HG02852 (cell line): Measurements from ENCODE around the gene LHFPL6.
"Not testable (repeated sequence)": the region's sequence is repeated elsewhere in the genome, so short reads cannot be mapped to it uniquely, and the experiment has no call there.

Experiments used
- ATAC-seq: cut with Tn5 transposase; IDR thresholded peaks from one replicate; pipeline ENCODE4 v1.9.1; 2021; ENCODE audit warnings: mild to moderate bottlenecking, moderate library complexity; ENCODE audit not compliant: unreplicated experiment

The LHFPL6 gene

GRCh38 chr13:39363382-39363772 lies 239.6 kb downstream of the LHFPL6 start:
- no peak for ATAC-seq

- no peak for ATAC-seq
These were observed 240.2 kb downstream of the LHFPL6 start for GRCh38 chr13:39362652-39363381.

- ATAC-seq = no peak
These were observed 249.0 kb downstream of the LHFPL6 start for GRCh38 chr13:39353988-39354387.

DNA sequence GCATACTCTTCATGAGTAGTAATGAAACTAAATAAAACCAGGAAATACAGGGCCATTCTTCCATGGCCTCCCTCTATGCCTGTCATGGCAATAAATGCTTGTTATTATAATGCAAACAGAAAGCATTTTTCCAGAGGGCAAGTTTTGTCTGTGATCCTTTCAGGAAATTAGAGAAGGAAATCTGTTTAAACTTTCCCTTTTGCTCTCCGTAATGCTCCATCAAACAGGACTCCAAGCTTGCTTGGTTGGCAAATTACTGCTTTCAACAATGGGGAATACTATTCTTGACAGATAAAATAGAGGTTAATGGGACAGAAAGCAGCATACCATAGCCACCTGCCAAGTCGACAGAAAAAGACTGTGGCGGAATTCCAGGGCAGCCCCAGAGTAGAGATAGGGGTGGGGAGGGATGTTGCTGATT lies 252.5 kb downstream of the LHFPL6 start:
- ATAC-seq = no peak

DNA sequence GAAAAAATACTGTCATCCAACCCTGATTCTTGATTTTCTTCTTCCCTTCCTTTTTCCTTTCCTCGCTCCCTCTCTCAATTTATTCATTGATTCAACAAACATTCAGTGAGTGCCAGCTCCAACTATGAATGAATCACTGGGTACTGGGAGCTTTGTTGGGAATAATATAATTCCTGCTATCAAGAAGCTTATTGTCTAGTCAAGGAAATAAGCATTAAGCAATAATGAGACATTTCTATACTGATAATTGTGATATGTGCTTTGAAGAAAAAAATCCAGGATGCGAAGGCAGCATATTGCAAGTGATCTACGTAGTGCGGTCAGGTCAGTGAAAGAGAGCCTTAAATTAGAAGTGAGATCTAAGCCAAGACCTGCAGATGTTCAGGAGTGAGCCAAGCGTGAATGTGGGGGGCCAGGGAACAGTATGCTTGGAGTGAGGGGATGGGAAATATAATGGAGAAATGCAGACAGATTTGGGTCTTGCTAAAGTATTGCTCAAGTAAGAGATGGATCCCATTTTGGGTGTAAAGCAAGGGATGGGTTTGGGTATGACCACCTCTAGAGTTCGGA lies 253.5 kb downstream of the LHFPL6 start:
- ATAC-seq = no peak

DNA sequence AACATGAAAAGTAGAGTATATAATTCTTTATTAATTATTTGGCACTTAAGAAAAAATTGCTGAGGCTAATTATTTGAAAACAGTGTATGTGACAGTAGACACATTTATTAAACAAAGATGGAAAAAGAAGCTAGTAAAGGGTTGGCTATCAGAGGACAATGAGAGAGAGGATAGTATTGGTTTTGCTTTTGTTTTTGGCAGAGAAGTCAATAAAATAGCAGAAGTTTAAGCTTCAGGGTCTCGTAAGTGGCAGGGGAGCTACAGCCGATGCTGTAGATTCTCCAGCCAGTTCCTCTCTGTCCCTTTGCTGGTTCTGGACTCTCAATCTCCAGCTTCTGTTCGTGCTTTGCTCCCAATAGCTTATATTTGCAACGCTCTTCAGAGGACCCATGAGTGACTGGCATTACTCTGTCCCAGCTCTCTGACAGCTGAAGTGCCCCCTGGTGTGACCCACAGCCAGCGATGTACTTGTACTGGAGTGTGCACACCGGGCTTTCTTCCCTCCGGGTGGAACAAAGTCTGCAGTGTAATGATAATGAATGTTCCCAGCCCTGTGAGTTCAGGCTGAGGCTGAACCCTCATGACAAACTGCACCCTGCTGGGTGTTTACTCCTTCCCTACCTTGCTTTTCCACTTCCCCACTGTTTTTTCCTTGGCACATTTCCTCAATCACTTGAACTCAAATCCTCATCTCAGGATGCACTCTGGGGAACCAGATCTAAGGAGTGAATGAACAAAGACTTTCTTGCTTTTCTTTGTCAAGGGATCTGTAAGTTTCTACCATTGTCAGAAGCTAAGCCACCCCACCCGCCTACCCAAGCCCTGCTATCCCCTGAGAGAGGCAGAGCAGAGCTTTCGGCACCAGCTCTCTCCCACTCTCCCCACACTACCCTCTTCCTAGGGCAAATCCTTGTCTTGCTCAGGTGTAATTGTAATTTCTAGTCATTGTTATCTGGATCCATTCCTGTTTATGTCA lies 254.8 kb downstream of the LHFPL6 start:
- ATAC-seq = no peak

DNA sequence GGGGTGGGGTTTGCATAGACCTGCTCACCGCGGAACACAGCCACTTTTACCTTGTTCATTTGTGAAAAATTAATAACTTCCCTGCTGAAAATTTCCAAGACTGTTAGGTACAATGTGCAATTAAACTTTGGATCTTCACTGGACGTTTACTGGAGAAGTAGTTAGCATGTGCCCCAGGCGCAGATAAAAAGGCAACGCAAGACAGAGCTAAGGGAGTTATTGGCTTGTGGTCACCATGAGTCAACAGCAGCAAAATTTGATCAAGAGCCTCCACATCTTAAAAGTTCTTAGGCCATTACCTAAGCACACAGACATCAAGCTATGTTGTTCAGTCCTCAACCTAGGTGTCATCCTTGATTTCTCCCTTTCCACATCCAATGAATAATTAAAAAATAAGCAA lies 257.0 kb downstream of the LHFPL6 start:
- no peak for ATAC-seq

GRCh38 chr13:39341251-39341650 lies 261.7 kb downstream of the LHFPL6 start:
- ATAC-seq = no peak

- ATAC-seq = not testable (repeated sequence)
These were observed 264.9 kb downstream of the LHFPL6 start for GRCh38 chr13:39338114-39338513.

- no peak for ATAC-seq
These were observed 266.1 kb downstream of the LHFPL6 start for GRCh38 chr13:39336937-39337336.

DNA sequence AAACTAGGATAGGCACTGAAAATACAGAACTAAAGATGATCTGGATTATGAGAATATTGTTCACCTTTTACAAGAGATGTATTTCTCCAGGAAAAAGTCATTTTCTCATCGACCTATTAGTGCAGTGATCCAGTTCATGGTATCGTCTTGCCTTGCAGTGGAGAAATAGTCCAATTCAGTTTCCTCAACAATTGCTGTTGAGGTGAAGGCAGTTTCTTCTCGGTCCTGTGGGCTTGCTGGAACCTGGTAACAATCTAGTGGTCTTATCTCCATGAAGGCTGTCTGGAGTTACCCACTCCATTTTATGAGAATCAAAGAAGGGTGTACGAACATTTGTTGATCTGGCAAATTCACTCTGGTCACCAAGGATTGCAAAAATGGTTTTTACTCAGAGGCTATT lies 266.8 kb downstream of the LHFPL6 start:
- ATAC-seq = no peak

DNA sequence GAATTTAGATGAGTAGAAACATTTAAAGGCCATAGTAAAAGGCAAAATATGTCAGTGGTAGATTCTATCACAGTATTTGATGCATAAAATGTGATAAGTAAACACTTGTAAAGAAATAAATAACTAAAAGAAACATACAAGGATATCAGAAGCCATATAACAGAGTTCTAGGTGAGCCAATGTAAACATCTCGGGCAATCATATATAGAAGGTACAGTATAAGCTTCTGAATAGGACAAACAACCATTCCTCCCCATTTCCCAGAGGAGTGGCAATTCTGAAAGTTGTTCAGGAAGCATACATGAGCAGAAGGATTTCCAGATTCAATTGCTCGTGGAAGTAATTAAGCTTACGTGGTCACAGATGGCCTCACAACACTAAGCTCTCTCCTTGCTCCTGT lies 267.3 kb downstream of the LHFPL6 start:
- ATAC-seq = no peak

DNA sequence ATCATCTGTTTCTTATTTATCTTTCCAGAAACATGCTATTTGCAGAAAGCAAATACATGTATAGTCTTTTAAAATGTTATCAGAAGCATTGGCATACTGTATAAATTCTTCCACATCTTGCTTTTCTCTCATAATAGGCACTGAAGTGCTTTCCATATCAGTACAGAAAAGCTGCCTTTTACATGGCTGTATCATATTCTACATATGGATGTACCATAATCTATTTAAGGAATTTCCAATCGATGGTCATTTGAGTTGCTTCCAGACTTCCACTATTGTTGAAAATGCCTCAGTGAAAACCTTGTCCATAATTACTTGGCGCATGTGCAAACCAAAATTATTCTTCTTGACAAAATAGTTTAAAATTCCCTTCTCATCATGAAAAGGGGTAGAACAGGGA lies 272.5 kb downstream of the LHFPL6 start:
- ATAC-seq = no peak

DNA sequence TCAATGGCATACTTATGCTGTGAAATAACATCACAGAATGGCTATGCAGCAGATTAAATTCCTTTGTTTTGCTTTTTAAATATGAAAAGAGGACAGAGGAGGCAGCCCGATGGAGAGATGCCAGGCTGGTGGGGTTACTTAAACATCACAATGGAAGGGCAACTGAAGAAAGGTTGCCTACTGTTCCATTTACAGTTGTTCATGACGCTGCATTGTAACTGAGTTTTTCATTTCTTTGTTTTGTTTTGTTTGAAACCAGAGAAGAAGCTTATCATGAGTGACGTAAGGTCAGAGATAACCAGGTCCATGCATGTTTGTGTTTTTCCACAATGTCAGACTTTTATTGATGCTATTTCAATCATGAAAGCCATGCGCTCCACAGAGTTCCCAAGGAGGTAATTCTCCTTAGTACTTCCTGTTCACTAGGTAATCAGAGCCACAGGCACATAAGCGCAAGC lies 273.8 kb downstream of the LHFPL6 start:
- ATAC-seq = no peak

DNA sequence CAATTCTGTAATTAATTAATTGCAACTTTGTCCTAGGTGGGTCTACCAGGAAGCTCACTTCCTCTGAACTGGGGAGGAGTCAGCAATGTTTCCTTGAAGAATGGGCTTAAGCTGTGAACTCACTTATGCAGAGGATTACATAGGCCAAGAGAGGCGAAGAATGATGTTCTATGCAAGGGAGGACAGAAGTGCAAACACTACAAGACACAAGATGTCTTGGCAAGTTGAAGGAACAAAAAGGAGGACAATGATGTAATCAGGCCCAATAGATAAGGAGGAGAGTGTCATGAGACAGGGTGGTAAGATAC lies 275.9 kb downstream of the LHFPL6 start:
- no peak for ATAC-seq

DNA sequence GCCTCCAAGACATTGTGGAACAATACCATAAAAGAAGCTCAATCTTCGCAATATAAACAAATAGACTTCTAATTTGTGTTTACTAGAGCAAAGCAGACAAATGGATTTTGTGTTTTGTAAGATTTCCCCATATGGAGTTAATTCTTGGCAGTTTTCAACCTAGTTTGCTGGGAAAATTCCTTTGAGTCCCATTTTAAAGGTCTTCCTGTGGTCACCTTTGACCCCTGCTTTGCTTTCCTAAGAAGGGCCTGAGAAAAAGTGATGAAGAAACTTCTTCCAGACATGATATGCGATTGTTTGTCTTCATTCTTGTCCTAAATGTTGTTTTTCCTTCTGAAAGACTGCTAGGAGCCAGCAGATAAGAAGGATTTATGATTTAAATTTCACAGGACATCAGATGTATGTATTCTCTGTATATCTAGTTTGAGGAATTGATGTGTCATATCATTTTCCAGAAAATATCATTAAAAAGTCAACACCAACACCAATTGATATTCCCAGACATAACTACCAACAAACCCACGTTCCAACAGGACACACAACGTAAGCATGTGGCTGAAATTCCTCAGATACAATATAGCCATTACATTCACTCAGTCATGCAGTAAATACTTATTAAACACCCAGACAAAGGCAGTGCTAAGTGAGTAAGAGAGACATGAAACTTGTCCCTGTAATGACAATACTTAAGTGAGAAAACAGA lies 276.4 kb downstream of the LHFPL6 start:
- ATAC-seq = no peak

GRCh38 chr13:39324806-39325311 lies 278.1 kb downstream of the LHFPL6 start:
- no peak for ATAC-seq

DNA sequence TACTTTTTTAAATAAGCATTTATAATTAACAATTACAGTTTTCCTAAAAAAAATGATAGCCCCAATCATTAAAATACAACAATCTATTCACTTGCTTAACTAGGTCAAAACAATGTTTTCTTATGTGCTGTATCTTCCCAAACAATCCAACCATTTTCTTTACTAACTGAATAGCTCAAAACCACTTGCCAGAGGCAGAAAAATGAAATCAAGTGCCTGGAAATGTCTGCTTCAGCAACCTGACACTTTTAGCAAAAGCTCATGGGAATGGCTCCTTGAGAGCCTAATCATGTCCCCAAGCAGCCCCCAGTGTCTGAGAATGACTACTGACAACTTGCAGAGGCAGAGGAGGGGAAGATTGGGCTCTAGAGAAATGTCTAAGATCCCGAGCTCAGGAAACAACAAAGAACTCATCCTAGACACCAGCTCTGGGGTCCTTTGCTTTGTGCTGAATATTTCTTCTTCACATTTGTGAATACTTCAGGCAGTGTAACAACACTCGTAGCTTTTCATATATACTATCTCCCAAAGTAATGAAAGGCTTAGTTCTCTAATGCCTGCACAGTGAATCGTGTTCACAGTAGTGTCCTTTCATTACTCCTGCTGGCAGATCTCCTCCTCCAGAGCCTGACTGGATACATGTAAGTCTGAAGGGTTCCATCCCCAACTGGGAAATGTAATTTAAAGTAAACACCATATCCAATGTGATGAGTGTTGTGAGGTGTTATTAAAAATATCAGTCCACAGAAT lies 280.0 kb downstream of the LHFPL6 start:
- no peak for ATAC-seq

DNA sequence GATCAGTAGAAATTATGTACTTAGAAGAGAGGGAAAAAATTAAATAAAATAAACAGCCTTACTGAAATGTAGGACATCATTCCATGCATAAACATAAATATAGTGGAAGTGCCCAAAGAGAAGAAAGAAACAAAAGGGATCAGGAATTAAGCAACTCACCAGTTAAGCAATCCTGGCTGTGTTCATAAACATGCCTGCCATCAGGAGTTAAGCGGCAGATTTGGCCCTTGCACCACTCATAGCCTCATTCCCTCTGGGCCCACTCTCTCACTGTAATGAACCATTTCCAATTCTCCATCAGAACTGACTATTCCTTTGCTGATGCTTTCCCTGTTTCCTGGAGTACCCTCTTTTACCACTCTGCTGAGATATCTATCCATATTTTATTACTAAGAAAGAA lies 281.4 kb downstream of the LHFPL6 start:
- no peak for ATAC-seq

DNA sequence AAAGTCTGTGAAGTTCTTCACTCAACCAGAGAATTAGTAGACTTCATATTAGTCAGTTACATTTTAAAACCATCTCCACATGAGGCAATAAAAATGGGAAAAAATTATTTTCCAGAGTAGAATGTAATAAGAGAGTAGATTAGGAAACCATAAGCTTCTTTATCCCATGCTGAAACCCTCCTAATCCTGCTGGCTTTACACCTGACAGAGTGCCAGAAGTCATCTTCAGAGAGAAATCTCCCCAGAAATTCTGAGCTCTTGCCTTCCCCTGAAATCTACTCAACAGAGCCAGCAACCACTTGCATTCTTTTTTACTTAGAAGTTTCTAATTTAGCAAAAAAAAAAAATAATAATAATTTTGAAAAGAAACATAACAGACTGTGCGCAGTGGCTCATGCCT lies 284.8 kb downstream of the LHFPL6 start:
- ATAC-seq = no peak
